SJCRH30 (cell line): ENCODE results near the gene ANTKMT. TPM values are rescaled to one million over a fixed set of nuclear protein-coding genes. Genes with fewer than 3 reads are reported as not detected.
A peak's percentile ranks its signal among the peaks of the same experiment; 100 is the strongest.

Source experiments
- DNase-seq, 2 experiments: peaks; one replicate each; pipeline ENCODE4 v3.0.0-alpha.2; 2015 to 2020
- H3K27ac ChIP-seq: fragments of 250-450 bp; sonication (Bioruptor Pico); 2 replicates; pipeline ENCODE4 v1.5.1; 2020; ENCODE audit warnings: mild to moderate bottlenecking, moderate library complexity
- H3K27me3 ChIP-seq: fragments of 250-450 bp; sonication (Bioruptor Pico); 2 replicates; pipeline ENCODE4 v1.5.1; 2020; ENCODE audit warnings: mild to moderate bottlenecking, moderate library complexity
- H3K36me3 ChIP-seq: fragments of 250-450 bp; sonication (Bioruptor Pico); 2 replicates; pipeline ENCODE4 v1.5.1; 2020; ENCODE audit warnings: mild to moderate bottlenecking, moderate library complexity
- H3K4me1 ChIP-seq: fragments of 250-450 bp; sonication (Bioruptor Pico); 2 replicates; pipeline ENCODE4 v1.5.1; 2020; ENCODE audit warnings: mild to moderate bottlenecking, moderate library complexity
- H3K4me3 ChIP-seq: fragments of 250-450 bp; sonication (Bioruptor Pico); 2 replicates; pipeline ENCODE4 v1.5.1; 2020; ENCODE audit warnings: mild to moderate bottlenecking, moderate library complexity
- H3K9me3 ChIP-seq: fragments of 250-450 bp; sonication (Bioruptor Pico); replicated peaks from 2 replicates; pipeline ENCODE4 v1.5.1; 2020; ENCODE audit warnings: mild to moderate bottlenecking, moderate library complexity
- total RNA-seq: library from RNA; depleted of rRNA; stranded (reverse); fragments of >200 nt; shearing (Covaris generic); gene quantifications from 2 replicates; pipeline ENCODE4 v1.2.3, GENCODE V29; 2014

Gene ANTKMT
- total RNA-seq, 1 experiment from 2014 or later, result 11.7 TPM

DNA sequence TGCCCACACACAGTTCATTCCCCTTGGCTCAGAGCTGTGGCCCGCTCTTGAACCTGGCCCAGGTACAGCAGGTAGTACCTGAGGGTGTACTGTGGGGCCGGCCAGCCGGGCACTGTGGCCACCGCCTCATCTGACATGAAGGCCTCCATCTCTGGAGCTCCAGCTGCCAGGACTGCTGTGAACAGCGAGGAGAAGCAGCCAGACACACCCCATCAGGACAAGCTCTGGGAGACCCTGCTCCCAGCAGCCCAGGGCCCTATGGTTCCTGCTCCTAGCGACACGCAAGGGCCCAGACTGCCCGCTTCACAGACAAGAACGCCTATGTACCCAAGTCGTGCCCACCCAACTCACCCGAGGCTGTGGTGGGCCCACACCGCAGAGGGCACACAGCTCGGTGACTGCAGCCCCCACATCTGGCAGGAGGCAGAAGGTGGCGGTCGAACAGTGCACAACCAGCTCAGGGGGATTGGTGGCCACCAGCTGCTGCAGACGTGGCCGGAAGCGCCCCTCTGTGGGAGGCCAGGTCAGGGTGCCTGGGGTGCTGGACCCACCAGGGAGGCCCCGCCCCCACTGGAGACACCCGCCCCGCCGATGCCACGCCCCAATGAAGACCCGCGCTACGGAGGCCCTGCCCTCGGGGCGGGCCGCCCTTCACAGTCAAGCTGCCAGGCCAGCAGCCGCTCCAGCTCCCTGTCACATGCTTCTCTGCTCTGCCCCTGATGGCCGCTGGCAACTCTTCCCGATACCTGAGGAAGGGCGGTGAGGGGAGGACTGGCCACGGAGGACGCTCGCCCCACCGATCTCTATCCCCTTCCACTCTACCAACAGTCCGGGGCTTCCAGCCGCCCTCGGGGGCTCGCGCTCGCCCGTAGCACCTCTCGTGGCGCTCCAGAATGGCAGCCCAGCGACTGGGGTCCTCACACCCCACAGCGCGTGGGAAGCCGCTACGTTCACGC, 41.8 kb upstream of the ANTKMT start:
- Histone ChIP-seq H3K27ac (peak overlapping the region; percentile 82), H3K4me3 (peak overlapping the region; percentile 65), H3K36me3 (peaks cover 20% of the 10 kb centered on the region), H3K9me3 (no peaks in the 10 kb centered on the region), H3K4me1 (peaks cover 20% of the 10 kb centered on the region), H3K27me3 (no peaks in the 10 kb centered on the region)
- peak; percentile 92 to 93 for DNase-seq

DNA sequence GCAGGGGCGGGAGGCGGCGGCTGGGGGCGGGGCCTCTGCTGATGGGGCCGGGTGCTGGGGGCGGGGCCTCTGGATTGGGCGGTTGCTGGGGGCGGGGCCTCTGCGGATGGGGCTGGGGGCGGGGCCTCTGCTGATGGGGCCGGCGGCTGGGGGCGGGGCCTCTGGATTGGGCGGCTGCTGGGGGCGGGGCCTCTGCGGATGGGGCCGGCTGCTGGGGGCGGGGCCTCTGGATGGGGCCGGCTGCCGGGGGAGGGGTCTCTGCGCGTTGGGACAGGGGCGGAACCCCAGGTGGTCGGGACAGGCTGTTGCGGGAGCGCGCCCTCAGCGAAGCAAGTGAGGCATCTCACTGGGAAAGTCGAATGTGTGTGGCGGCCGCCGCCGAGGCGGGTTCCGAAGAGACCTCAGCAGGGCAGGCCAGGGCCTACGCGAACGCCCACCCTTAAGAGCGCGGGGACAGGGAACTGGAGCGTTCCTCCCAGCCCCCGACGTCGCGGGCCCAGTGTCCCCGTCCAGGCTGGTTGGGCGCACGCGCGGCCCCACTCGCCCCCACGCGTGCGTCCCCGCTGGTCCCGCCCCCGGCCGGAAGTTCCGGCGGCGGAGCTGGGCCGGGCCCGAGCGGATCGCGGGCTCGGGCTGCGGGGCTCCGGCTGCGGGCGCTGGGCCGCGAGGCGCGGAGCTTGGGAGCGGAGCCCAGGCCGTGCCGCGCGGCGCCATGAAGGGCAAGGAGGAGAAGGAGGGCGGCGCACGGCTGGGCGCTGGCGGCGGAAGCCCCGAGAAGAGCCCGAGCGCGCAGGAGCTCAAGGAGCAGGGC, 40.9 kb upstream of the ANTKMT start, which contains the start of gene STUB1:
Gene STUB1 (plus strand): TSS at position 597 of the 811 bp plus-strand sequence. CDS start 116 bp downstream, at position 713.
- Histone ChIP-seq H3K4me1 (peaks cover 20% of the 10 kb centered on the region), H3K27ac (peak within 1 kb of the TSS; percentile 82), H3K9me3 (no peaks in the 10 kb centered on the region), H3K27me3 (no peaks in the 10 kb centered on the region), H3K4me3 (peak within 1 kb of the TSS; percentile 69), H3K36me3 (peaks cover 17% of the 10 kb centered on the region)
- DNase-seq, result peak; percentile 92 to 93

DNA sequence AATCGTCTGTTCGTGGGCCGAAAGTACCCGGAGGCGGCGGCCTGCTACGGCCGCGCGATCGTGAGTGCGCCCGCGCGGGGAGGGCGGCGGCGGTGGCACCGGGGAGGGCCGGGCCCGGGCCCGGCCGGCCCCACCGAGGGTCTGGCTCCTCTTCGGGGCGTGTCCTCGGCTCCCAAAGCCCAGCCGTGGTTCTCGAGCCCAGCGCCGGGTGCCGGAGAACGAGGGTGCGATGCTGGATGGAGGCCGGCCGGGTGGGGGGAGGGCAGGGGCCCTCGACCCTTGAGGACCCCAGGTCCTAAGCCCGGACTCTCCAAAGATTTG, 40.4 kb upstream of the ANTKMT start:
- peak overlapping the region; percentile 69 for H3K4me3 ChIP-seq
- peaks cover 20% of the 10 kb centered on the region for H3K4me1 ChIP-seq
- H3K27ac ChIP-seq, result no peak overlapping the region
- H3K9me3 ChIP-seq, result no peaks in the 10 kb centered on the region
- DNase-seq, result no peak
- H3K27me3 ChIP-seq, result no peaks in the 10 kb centered on the region
- peaks cover 17% of the 10 kb centered on the region for H3K36me3 ChIP-seq

DNA sequence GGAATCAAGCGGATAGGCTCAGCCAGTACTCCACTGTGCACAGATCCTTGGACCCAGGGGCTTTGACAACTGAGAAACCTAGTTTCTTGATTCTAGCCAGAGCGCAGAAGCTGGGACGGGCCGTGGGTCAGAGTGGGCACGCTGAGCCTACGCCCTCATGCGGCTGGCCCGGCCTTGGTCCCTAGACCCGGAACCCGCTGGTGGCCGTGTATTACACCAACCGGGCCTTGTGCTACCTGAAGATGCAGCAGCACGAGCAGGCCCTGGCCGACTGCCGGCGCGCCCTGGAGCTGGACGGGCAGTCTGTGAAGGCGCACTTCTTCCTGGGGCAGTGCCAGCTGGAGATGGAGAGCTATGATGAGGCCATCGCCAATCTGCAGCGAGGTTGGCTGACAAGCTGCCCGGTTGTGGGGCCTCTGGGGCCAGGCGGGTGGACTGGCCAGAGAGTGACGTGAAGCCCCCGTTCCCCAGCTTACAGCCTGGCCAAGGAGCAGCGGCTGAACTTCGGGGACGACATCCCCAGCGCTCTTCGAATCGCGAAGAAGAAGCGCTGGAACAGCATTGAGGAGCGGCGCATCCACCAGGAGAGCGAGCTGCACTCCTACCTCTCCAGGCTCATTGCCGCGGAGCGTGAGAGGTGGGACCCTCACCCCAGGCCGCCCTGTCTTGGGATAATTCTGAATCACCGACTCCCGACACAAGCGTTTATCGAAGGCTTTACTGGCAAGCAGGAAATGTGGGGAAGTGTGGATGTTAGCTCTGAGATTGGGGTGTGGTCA, 39.8 kb upstream of the ANTKMT start:
- H3K4me1 ChIP-seq, result peaks cover 20% of the 10 kb centered on the region
- DNase-seq, result no peak
- H3K4me3 ChIP-seq, result peak overlapping the region; percentile 69
- H3K27ac ChIP-seq, result no peak overlapping the region
- H3K27me3 ChIP-seq, result no peaks in the 10 kb centered on the region
- peaks cover 20% of the 10 kb centered on the region for H3K36me3 ChIP-seq
- no peaks in the 10 kb centered on the region for H3K9me3 ChIP-seq

DNA sequence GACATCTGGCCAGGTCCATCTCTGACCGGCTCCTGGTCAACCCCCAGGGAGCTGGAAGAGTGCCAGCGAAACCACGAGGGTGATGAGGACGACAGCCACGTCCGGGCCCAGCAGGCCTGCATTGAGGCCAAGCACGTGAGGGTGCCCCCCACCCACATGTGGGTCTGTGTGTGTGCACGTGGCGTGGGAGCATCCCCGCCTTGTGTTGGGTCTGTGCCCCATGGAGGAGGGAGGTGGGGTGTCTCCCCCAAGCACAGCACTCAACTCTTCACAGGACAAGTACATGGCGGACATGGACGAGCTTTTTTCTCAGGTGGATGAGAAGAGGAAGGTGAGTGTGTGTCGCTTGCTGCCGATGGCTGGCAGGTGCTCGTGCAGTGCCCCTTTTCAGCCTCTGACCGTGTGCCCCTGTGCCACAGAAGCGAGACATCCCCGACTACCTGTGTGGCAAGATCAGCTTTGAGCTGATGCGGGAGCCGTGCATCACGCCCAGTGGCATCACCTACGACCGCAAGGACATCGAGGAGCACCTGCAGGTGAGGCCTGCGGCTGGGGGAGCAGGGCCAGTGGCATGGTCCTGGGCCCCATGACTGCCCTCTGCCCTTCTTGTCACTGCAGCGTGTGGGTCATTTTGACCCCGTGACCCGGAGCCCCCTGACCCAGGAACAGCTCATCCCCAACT, 39.1 kb upstream of the ANTKMT start:
- H3K36me3 ChIP-seq, result peaks cover 20% of the 10 kb centered on the region
- DNase-seq, result peak; percentile 52
- H3K4me3 ChIP-seq, result peak overlapping the region; percentile 69; the same call in 1 of the 2 replicates
- peaks cover 20% of the 10 kb centered on the region for H3K4me1 ChIP-seq
- H3K9me3 ChIP-seq, result no peaks in the 10 kb centered on the region
- H3K27me3 ChIP-seq, result no peaks in the 10 kb centered on the region
- H3K27ac ChIP-seq, result no peak overlapping the region

DNA sequence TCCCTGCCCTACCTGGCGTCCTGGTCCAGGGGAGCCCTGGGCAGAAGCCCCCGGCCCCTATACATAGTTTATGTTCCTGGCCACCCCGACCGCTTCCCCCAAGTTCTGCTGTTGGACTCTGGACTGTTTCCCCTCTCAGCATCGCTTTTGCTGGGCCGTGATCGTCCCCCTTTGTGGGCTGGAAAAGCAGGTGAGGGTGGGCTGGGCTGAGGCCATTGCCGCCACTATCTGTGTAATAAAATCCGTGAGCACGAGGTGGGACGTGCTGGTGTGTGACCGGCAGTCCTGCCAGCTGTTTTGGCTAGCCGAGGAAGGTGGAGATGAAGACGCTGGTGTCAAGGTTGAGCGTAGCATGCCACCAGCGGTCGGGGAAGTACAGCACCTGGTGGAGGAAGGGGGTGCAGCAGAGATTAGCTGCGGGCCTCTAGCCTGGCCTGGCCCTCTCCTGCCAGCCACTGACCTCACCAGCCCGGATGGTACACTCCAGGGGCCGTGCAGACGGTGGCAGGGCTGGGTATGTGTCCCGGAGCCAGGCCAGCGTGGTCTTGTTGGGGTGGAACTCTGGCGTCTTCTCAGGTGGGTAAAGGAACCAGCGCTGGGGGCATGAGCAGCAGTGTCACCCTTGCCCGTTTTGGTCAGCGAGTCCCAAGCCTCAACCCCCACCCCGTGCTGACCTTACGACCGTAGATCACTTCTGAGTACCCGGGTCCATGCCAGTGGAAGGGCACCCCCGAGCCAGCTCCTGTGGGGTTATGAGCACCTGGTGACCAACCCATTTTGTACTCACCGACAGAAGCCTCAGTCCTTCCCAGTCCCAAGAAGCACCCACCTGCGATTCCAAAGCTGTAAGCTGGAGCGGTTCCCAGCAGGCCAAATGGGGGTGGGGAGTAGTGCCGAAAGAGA, 38.2 kb upstream of the ANTKMT start:
- no peak for DNase-seq
- Histone ChIP-seq H3K4me1 (peaks cover 20% of the 10 kb centered on the region), H3K36me3 (peaks cover 20% of the 10 kb centered on the region), H3K27me3 (no peaks in the 10 kb centered on the region), H3K27ac (no peak overlapping the region), H3K9me3 (no peaks in the 10 kb centered on the region), H3K4me3 (no peak overlapping the region; the same call in 1 of the 2 replicates)

DNA sequence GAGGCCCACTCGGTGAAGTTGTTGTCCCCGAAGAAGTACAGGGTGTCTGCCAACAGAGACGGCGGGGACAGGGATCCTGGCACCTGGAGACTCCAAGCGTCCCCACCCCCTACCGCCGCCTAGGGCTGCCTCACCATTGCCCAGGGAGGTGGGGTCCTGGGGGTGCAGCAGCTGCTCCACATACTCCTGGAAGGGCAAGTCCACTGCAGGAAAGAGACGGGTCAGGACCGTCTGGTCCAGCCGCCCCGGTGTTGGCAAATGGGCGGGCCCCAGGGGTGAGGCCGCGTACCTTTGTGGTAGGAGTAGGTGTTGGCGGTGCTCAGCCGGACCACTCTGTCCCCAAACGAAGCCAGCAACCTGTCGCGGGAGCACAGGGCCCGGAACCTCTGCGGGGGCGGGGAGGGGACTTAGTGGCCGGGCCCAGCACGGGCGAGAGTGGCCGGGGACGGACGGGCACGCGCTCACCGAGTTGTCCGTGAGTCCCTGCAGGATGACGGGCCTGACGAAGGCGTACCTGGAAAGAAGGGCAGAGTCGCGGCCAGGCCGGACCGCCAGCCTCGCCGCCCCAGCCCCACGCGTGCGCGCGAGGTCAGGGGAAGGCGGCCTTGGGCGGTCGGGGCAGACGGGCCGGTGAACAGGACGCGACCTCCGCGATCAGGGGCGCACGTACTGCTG, 37.4 kb upstream of the ANTKMT start:
- Histone ChIP-seq H3K27ac (no peak overlapping the region), H3K9me3 (no peaks in the 10 kb centered on the region), H3K4me3 (peak overlapping the region; percentile 56), H3K27me3 (no peaks in the 10 kb centered on the region), H3K4me1 (peaks cover 17% of the 10 kb centered on the region), H3K36me3 (peaks cover 20% of the 10 kb centered on the region)
- no peak for DNase-seq

DNA sequence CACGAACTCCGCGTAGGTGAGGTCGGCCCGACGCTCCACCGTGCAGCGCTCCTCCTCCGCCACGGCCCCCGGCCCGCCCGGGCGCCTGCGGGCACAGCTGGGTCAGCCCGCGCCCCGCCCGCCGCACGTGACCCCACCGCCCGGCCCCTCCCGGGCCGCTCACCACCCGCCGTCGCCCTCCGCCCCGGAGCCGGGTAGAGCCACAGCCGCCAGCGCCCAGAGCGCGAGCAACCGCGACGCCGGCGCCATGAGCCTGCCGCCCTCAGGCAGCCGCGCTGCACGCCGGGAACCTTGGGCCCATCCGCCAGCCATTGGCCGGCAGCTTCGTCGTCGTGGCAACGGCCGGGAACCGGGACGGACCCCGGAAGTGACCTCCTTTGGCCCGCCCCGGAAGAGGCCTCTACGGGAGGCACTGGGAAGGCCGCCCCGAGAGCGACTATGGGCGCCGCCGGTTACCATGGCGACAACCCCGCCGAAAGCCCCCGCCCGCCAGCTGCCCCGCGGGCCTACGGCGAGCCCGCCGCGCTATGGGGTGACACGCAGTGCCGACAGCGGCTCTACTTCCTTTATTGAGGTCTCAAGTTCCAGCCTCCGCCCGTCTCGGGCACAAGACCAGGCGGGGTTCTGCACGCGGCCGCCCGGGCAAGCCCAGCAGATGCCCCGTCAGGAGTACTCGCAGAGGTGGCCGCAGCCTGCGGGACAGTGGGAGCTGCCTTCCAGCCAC, 36.7 kb upstream of the ANTKMT start, which contains the start of gene JMJD8:
Gene JMJD8 (minus strand): TSS at position 264 of the 724 bp plus-strand sequence. CDS start 15 bp downstream, at position 249.
- peak; percentile 96 to 97 for DNase-seq
- no peaks in the 10 kb centered on the region for H3K9me3 ChIP-seq
- H3K27me3 ChIP-seq, result no peaks in the 10 kb centered on the region
- H3K36me3 ChIP-seq, result peaks cover 20% of the 10 kb centered on the region
- peaks cover 10% of the 10 kb centered on the region for H3K4me1 ChIP-seq
- no peak within 1 kb of the TSS for H3K27ac ChIP-seq
- H3K4me3 ChIP-seq, result peak within 1 kb of the TSS; percentile 56

DNA sequence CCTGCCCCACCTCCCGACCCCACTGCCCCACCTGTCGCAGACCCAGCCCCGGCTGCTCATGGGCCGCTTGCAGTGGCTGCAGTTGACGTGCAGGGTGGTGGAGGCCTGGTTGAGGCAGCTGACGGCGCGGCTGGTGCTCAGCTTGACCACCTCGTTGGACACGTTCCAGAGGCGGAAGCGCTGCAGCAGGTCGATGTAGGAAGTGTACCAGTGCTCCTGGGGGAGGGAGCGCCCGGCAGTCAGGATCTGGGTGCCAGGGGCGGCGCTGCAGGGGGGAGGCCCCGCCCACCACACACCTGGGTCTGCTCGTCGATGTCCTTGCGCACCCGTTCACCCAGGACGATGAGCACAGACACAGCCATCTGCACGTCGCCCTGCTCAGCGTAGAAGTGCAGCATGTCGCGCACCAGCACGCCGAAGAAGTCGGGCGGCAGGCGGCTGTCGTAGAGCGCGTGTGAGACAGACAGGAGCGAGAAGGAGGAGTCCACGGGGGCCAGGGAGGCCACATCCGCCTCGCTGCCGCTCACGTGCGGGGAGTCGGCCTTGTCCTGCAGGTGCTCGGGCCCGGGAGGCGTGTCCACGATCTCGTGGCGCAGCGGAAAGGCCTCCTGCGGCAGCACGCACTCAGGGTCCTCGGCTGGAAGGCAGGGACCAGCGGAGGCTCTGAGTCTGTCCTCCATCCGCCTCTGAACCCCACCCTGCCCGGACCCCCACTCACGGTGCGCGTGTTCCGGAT, 35.8 kb upstream of the ANTKMT start:
- no peak for DNase-seq
- Histone ChIP-seq H3K4me1 (peaks cover 10% of the 10 kb centered on the region), H3K4me3 (no peak overlapping the region), H3K27me3 (no peaks in the 10 kb centered on the region), H3K9me3 (no peaks in the 10 kb centered on the region), H3K27ac (no peak overlapping the region), H3K36me3 (peaks cover 20% of the 10 kb centered on the region)

DNA sequence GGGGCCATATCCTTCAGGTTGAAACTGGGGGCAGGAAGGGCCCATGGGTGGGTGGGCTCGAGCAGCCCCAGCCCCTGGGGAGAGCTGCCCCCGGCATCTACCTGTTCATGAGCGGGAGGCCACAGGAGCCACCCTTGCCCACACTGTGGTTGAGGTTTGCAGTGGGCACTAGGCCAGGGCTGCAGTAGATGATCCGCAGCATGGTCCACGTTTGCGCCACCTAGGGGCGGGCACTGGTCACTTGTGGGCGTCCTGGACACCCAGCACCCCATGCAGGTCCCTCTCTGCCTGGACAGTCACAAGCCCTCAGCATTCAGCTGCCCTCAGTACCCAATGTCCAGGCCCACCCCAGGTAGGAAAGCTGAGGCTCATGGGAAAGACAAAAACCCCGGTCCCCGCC, 35.0 kb upstream of the ANTKMT start:
- H3K27me3 ChIP-seq, result no peaks in the 10 kb centered on the region
- peaks cover 10% of the 10 kb centered on the region for H3K4me1 ChIP-seq
- no peak overlapping the region for H3K4me3 ChIP-seq
- DNase-seq, result peak in 1 of 2 experiments; percentile 49
- peaks cover 20% of the 10 kb centered on the region for H3K36me3 ChIP-seq
- no peaks in the 10 kb centered on the region for H3K9me3 ChIP-seq
- H3K27ac ChIP-seq, result no peak overlapping the region

DNA sequence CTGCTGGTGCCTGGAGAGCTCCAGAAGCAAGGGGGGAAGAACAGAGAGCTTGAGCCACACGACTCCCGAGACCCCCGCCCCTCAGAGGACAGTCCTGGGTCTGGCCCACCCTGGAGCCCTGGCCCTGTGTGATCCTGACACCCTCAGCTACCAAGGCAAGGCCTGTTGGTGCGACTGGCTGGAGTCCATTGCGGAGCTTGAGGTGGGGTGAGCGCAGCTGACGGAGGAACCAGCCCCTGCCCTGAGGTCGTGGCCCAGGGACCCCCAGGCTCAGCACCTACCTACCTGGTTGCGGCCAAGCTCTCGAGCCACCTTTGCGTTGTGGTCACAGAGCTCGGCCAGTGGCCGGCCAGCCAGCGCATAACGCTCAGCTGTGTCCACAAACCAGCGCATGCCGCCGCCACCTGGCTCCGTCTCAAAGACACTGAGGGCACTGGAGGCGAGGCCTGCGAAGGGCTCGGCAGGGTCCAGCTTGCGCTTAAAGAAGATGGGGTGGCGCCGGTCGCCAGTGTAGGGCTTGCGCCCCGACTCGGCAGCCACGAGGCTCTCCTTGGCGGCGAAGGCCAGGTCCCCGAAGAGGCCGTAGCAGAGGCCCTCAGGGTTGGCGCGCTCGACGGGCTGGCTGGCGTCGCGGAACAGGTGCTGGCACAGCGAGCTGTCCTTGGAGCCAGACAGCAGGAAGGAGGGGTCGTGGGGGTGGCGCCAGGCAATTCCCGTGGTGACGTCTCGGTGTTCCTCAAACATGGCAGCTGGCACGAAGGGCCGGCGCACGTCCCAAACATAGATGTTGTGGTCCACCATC, 34.3 kb upstream of the ANTKMT start:
- peaks cover 5% of the 10 kb centered on the region for H3K4me1 ChIP-seq

More for the DNA sequence above, 34.3 kb upstream of the ANTKMT start:
- no peak overlapping the region for H3K27ac ChIP-seq
- H3K4me3 ChIP-seq, result no peak overlapping the region
- H3K27me3 ChIP-seq, result no peaks in the 10 kb centered on the region
- no peak for DNase-seq
- no peaks in the 10 kb centered on the region for H3K9me3 ChIP-seq
- H3K36me3 ChIP-seq, result peaks cover 18% of the 10 kb centered on the region
